ENCODE results near the gene EPC1. TPM values are rescaled to one million over a fixed set of nuclear protein-coding genes. Genes with fewer than 3 reads are reported as not detected.

EPC1 gene
- polyA plus RNA-seq, 2 of the 4 experiments (the other 2 are of a cell fraction): 14.7 to 47.2 TPM

DNA sequence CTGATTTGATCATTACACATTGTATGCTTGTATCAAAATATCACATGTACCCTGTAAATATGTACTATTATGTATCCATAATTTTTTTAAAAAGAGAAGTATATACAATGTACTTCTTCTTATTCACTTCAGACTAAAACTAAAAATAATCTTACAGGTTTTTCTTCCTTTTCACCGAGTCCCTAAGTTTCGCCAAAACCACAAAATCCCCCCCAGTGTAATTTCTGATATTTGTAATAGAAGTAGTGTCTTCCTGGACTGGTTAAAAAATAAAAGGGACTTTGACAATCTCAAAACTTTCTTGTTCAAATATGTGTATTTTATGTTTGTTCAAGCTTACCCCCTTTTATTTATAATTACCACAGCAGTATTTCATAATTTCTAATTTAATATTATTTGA, 23.9 kb downstream of the EPC1 start:
- Histone ChIP-seq H3K9me3 (no peaks in the 10 kb centered on the region), H3K4me1 (peaks cover 15% of the 10 kb centered on the region), H3K4me3 (no peak overlapping the region), H3K4me2 (no peak overlapping the region), H3K27ac (no peak overlapping the region)
- DNase-seq (ENCODE audit: low read depth in 1 of 2, low spot score in 1 of 2) (no peak), ATAC-seq (no peak), FAIRE-seq (no peak)
- WGBS (ENCODE audit: missing lambda C conversion rate): 95% methylated on average over 2 of the region's 2 CpGs
- TF ChIP-seq MAFK (IDR thresholded peaks at IDR 0.05; ENCODE audit: partially characterized antibody): no peak
- TF ChIP-seq ZFP36 (IDR thresholded peaks at IDR 0.05; ENCODE audit: borderline replicate concordance, partially characterized antibody): no peak
- TF ChIP-seq RNF2 (IDR thresholded peaks at IDR 0.05; ENCODE audit: borderline replicate concordance, low read depth): no peak
- ChIA-PET CTCF (interaction anchor here (0.8 to 1.6 kb wide), 2 partner anchors 23 to 66 kb away, joined by 3 to 7 read pairs; no protein-coding TSS in a partner anchor), POLR2A (no interaction called here)

DNA sequence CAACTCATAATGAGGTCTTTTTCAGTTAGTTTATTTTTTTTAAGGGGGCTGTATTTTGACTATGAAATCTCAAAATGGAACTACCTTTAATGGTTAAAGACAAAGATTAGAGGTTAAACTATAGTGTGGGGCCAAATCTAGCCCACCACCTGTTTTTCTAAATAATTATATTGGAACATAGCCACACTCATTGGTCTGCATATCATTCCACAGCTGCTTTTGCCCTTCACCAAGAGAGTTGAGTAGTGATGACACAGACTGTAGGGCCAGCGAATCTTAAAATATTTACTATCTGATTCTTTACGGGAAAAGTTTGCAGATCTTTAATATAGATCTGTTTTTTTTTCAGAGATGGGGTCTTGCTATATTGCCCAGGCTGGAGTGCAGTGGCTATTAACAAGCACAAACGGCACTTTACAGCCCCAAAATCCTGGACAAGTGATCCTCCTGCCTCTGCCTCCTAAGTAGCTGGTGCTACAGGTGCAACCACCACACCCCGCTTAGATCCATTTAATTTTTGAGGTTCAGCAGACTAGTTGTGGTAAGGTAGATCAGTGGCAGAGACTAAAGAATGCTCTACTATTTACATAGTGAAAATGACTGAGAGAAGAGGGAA, 25.8 kb downstream of the EPC1 start:
- ChIA-PET CTCF (interaction anchor here (0.7 kb wide), 1 partner anchor 65 kb away, joined by 3 read pairs; no protein-coding TSS in a partner anchor), POLR2A (no interaction called here)
- WGBS (ENCODE audit: missing lambda C conversion rate): 95% methylated on average over 4 of the region's 4 CpGs
- H3K4me2 ChIP-seq: no peak overlapping the region
- TF ChIP-seq CHD2 (IDR thresholded peaks at IDR 0.05; ENCODE audit: low read length, partially characterized antibody) (no peak), NPAS2 (CRISPR knock-in tag; IDR thresholded peaks at IDR 0.05; ENCODE audit: borderline replicate concordance) (no peak), MYC (IDR thresholded peaks at IDR 0.05; ENCODE audit: borderline replicate concordance, low read length) (no peak), CHD4 (IDR thresholded peaks at IDR 0.05; ENCODE audit: borderline replicate concordance) (no peak), RNF2 (IDR thresholded peaks at IDR 0.05; ENCODE audit: borderline replicate concordance, low read depth) (no peak), HOXA7 (CRISPR knock-in tag; IDR thresholded peaks at IDR 0.05) (no peak), CEBPB (IDR thresholded peaks at IDR 0.05) (no peak), JUN (IDR thresholded peaks at IDR 0.05) (no peak), POLR2AphosphoS2 (conservative IDR thresholded peaks at IDR 0.05; ENCODE audit: low read length) (no peak)
- TF ChIP-seq, protein P1, sequence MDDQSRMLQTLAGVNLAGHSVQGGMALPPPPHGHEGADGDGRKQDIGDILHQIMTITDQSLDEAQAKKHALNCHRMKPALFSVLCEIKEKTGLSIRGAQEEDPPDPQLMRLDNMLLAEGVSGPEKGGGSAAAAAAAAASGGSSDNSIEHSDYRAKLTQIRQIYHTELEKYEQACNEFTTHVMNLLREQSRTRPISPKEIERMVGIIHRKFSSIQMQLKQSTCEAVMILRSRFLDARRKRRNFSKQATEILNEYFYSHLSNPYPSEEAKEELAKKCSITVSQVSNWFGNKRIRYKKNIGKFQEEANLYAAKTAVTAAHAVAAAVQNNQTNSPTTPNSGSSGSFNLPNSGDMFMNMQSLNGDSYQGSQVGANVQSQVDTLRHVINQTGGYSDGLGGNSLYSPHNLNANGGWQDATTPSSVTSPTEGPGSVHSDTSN (IDR thresholded peaks at IDR 0.05): no peak
- TF ChIP-seq, protein P2, sequence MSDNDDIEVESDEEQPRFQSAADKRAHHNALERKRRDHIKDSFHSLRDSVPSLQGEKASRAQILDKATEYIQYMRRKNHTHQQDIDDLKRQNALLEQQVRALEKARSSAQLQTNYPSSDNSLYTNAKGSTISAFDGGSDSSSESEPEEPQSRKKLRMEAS (IDR thresholded peaks at IDR 0.05): no peak
- no peak for DNase-seq (ENCODE audit: low read depth in 1 of 2, low spot score in 1 of 2)
- no peak for FAIRE-seq
- H3K27ac ChIP-seq: no peak overlapping the region
- H3K9me3 ChIP-seq: no peaks in the 10 kb centered on the region
- H3K4me1 ChIP-seq: peaks cover 14% of the 10 kb centered on the region
- H3K4me3 ChIP-seq: no peak overlapping the region
- no peak for ATAC-seq

DNA sequence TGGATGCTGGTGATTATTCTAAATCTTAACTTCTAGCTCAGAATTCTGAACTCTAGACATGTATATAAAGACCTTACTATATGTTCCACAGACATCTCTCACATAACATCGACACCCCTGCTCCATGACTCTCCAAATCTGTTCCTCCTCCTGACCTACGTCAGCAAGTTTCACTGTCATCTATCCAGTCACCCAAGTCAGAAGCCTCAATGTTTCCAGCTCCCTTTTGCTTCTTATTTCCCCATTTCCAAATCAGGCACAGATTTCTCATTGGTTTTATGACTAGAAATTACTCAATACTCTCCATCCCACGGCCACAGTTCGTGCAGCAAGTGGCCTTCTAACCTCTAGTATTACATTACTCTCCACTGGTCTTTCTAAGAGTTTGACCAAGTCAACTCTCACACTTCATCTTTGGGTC, 28.5 kb downstream of the EPC1 start:
- Histone ChIP-seq H3K4me2 (no peak overlapping the region), H3K27ac (no peak overlapping the region), H3K9me3 (no peaks in the 10 kb centered on the region), H3K4me3 (no peak overlapping the region), H3K4me1 (peaks cover 25% of the 10 kb centered on the region)
- 91% methylated on average over 4 of the region's 4 CpGs for WGBS (ENCODE audit: missing lambda C conversion rate)
- ATAC-seq: no peak
- no peak for DNase-seq (ENCODE audit: low read depth in 1 of 2, low spot score in 1 of 2)
- TF ChIP-seq, protein P2 (IDR thresholded peaks at IDR 0.05): no peak
- peak; percentile 1 for TF ChIP-seq MAFK (IDR thresholded peaks at IDR 0.05; ENCODE audit: partially characterized antibody)
- ChIA-PET POLR2A (no interaction called here), CTCF (interaction anchor here (0.8 kb wide), 1 partner anchor 16 kb away, joined by 3 read pairs; no protein-coding TSS in a partner anchor)
- FAIRE-seq: no peak

DNA sequence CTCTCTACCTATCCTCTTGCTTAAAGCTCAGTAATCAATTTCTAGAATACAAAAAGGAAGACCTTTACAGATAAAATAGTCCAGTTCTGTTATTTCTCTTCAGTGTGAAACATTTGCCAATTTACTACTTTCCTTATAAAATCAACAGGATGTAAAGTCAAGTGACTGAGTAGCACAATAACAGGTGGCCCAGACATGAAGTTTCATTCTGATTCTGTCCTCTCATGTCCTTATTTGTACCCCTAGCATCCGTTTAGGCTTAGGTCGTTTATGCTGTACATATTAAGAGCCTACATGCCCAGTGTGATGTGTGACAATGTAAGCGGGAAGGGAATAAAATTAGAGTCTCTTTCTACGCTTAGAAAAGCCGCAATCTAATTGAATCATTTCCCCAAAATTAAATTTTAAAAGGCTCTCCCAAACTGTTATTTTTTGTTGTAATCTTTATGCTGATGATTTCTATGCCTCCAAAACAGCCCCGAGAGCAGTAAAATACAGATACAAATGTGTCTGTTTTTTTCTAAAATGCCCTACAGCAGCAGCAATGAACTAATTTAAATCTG, 29.1 kb downstream of the EPC1 start:
- no peak overlapping the region for H3K27ac ChIP-seq
- H3K4me2 ChIP-seq: no peak overlapping the region
- peaks cover 31% of the 10 kb centered on the region for H3K4me1 ChIP-seq
- ATAC-seq (no peak), FAIRE-seq (no peak), DNase-seq (ENCODE audit: low read depth in 1 of 2, low spot score in 1 of 2) (no peak)
- H3K4me3 ChIP-seq: no peak overlapping the region
- no peaks in the 10 kb centered on the region for H3K9me3 ChIP-seq
- POLR2A ChIA-PET: no interaction called here
- WGBS (ENCODE audit: missing lambda C conversion rate): 94% methylated on average over 6 of the region's 6 CpGs
- CTCF ChIA-PET: interaction anchor here (0.6 kb wide), 1 partner anchor 1852 kb away, joined by 3 read pairs; no protein-coding TSS in a partner anchor
- TF ChIP-seq KDM1A (IDR thresholded peaks at IDR 0.05; ENCODE audit: low read depth) (no peak), JUN (IDR thresholded peaks at IDR 0.05) (no peak), MYC (IDR thresholded peaks at IDR 0.05; ENCODE audit: borderline replicate concordance, low read length) (no peak), KDM5A (IDR thresholded peaks at IDR 0.05) (no peak), RFX5 (IDR thresholded peaks at IDR 0.05) (no peak), NR3C1 (IDR thresholded peaks at IDR 0.05) (no peak), MAFK (IDR thresholded peaks at IDR 0.05; ENCODE audit: partially characterized antibody) (no peak)
- TF ChIP-seq, protein P3, sequence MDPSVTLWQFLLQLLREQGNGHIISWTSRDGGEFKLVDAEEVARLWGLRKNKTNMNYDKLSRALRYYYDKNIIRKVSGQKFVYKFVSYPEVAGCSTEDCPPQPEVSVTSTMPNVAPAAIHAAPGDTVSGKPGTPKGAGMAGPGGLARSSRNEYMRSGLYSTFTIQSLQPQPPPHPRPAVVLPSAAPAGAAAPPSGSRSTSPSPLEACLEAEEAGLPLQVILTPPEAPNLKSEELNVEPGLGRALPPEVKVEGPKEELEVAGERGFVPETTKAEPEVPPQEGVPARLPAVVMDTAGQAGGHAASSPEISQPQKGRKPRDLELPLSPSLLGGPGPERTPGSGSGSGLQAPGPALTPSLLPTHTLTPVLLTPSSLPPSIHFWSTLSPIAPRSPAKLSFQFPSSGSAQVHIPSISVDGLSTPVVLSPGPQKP (IDR thresholded peaks at IDR 0.05; ENCODE audit: low read depth, low read length): no peak
- TF ChIP-seq, protein P2 (IDR thresholded peaks at IDR 0.05): no peak
- TF ChIP-seq, protein P4, sequence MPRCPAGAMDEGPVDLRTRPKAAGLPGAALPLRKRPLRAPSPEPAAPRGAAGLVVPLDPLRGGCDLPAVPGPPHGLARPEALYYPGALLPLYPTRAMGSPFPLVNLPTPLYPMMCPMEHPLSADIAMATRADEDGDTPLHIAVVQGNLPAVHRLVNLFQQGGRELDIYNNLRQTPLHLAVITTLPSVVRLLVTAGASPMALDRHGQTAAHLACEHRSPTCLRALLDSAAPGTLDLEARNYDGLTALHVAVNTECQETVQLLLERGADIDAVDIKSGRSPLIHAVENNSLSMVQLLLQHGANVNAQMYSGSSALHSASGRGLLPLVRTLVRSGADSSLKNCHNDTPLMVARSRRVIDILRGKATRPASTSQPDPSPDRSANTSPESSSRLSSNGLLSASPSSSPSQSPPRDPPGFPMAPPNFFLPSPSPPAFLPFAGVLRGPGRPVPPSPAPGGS (IDR thresholded peaks at IDR 0.05): no peak
- TF ChIP-seq, protein P5, sequence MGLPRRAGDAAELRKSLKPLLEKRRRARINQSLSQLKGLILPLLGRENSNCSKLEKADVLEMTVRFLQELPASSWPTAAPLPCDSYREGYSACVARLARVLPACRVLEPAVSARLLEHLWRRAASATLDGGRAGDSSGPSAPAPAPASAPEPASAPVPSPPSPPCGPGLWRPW (IDR thresholded peaks at IDR 0.05): no peak
- TF ChIP-seq, protein P6, sequence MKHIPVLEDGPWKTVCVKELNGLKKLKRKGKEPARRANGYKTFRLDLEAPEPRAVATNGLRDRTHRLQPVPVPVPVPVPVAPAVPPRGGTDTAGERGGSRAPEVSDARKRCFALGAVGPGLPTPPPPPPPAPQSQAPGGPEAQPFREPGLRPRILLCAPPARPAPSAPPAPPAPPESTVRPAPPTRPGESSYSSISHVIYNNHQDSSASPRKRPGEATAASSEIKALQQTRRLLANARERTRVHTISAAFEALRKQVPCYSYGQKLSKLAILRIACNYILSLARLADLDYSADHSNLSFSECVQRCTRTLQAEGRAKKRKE (CRISPR knock-in tag; IDR thresholded peaks at IDR 0.05; ENCODE audit: low read depth): no peak

Data from A549 (cell line).